ENCODE results near the gene VOPP1. TPM values are rescaled to one million over a fixed set of nuclear protein-coding genes. Genes with fewer than 3 reads are reported as not detected.
A peak's percentile ranks its signal among the peaks of the same experiment; 100 is the strongest.
"Not testable (repeated sequence)": the region's sequence is repeated elsewhere in the genome, so short reads cannot be mapped to it uniquely, and the experiment has no call there.

Gene VOPP1
- total RNA-seq, 1 donor from 2014 or later: 90.6 TPM

DNA sequence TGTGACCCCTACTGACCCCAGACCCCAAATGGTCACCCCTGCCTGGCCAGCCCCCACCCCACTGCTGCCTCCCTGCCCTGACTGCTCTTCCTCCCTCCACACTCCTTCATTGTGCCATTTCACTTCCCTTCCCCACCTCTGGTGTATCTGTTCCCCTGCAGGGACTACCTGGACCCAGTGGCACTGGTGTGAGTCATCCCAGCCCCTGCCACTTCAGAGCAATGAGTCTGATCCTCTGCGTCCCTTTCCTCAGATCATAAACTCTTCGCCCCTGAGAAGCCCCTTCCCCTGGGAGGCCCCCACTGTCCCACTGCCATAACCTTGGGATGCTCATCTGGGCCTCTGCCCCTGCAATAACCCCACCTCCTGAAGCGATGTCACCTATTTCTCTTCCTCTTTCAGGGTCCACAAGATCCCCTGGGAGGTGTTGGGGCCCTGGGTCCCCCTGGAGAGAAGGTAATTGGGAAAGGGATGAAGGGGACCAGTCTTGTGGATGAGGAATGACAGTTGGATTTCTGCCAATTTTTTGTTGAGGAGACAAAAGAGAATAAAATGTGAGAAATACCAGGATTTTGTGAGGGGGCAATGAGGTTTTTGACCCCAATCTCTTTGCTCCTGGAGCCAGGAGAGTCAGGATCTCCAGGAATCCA, 19.1 kb upstream of the VOPP1 start:
- peaks cover 11% of the 10 kb centered on the region for H3K4me1 Mint-ChIP-seq
- H3K9me3 Mint-ChIP-seq: no peaks in the 10 kb centered on the region
- DNase-seq: peak; percentile 54
- H3K36me3 Mint-ChIP-seq (ENCODE audit: low read depth): no peaks in the 10 kb centered on the region
- H3K27ac Mint-ChIP-seq: peak overlapping the region; percentile 74
- no peak overlapping the region for H3K4me3 Mint-ChIP-seq
- intact Hi-C loops (cut with micrococcal nuclease): no loop called here
- H3K27me3 Mint-ChIP-seq: no peaks in the 10 kb centered on the region

- Mint-ChIP-seq H3K27me3 (no peaks in the 10 kb centered on the region), H3K4me3 (no peak overlapping the region)
- intact Hi-C loops (cut with micrococcal nuclease): no loop called here
These were observed 18.4 kb upstream of the VOPP1 start for GRCh38 chr7:55590517-55591281.

DNA sequence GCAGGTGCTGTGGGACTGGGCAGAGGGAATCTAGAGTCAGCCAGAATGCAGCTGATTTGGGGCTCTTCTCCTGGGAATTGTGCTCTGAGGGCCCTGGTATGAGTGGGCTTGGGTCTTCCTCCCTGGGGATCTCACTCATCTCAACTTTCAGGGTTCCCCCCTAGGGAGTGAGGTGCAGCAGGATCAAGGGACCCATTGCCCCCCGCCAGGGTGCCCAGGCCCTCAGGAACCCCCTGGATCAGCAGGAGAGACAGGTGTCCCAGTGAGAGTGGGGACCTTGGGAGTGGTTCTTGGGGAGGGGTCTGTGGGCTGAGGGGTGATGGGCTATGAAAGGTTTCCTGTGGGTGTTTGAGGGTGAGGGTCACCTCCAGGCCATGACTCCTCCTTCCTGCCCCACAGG, 17.6 kb upstream of the VOPP1 start:
- H3K27me3 Mint-ChIP-seq: no peaks in the 10 kb centered on the region
- H3K4me1 Mint-ChIP-seq: peaks cover 13% of the 10 kb centered on the region
- no peak for DNase-seq
- H3K27ac Mint-ChIP-seq: peak overlapping the region; percentile 51
- no peak overlapping the region for H3K4me3 Mint-ChIP-seq
- no peaks in the 10 kb centered on the region for H3K9me3 Mint-ChIP-seq
- intact Hi-C loops (cut with micrococcal nuclease): no loop called here
- no peaks in the 10 kb centered on the region for H3K36me3 Mint-ChIP-seq (ENCODE audit: low read depth)

More at GRCh38 chr7:55590517-55591281, 18.4 kb upstream of the VOPP1 start:
- Mint-ChIP-seq H3K27ac (peak overlapping the region; percentile 49), H3K36me3 (ENCODE audit: low read depth) (no peaks in the 10 kb centered on the region), H3K9me3 (no peaks in the 10 kb centered on the region), H3K4me1 (peaks cover 11% of the 10 kb centered on the region)
- no peak for DNase-seq

DNA sequence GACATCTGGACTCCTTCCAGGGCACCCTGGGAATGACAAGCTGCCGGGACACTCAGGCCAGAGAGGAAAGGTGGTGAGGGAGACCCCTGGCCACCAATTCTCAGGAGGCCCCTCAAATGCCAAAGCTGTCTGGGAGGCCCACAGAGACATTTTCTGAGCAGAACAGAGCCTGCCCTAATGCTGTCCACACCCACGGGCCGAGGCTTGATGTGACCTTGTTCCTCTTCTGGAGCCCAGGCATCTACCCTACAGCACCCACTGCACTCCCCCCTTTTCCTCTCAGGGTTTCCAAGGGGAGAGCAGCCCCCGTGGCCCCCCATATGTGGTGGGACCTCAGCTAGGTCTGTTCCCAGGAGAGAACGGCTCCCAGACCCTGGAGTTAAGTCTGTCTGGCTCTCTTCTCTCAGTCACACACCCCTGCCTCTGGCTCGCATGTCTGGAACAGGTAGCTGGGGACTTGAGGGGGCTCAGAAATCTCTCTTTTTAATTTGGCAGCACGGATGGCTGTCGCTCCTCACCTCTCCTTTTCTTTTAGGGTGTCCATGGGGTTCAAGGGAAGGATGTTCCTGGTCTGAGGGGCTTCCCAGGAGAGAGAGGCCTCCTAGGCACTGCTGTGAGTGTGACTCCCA, 16.8 kb upstream of the VOPP1 start:
- DNase-seq: peak; percentile 54
- no peaks in the 10 kb centered on the region for H3K27me3 Mint-ChIP-seq
- H3K27ac Mint-ChIP-seq: no peak overlapping the region
- intact Hi-C loops (cut with micrococcal nuclease): no loop called here
- H3K9me3 Mint-ChIP-seq: no peaks in the 10 kb centered on the region
- no peaks in the 10 kb centered on the region for H3K36me3 Mint-ChIP-seq (ENCODE audit: low read depth)
- H3K4me3 Mint-ChIP-seq: no peak overlapping the region
- peaks cover 13% of the 10 kb centered on the region for H3K4me1 Mint-ChIP-seq

- Mint-ChIP-seq H3K4me3 (no peak overlapping the region), H3K27me3 (no peaks in the 10 kb centered on the region), H3K36me3 (ENCODE audit: low read depth) (no peaks in the 10 kb centered on the region), H3K4me1 (peaks cover 16% of the 10 kb centered on the region), H3K9me3 (no peaks in the 10 kb centered on the region), H3K27ac (no peak overlapping the region)
- DNase-seq: peak; percentile 55
- intact Hi-C loops (cut with micrococcal nuclease): no loop called here
These were observed 16.0 kb upstream of the VOPP1 start for GRCh38 chr7:55588379-55588699.

DNA sequence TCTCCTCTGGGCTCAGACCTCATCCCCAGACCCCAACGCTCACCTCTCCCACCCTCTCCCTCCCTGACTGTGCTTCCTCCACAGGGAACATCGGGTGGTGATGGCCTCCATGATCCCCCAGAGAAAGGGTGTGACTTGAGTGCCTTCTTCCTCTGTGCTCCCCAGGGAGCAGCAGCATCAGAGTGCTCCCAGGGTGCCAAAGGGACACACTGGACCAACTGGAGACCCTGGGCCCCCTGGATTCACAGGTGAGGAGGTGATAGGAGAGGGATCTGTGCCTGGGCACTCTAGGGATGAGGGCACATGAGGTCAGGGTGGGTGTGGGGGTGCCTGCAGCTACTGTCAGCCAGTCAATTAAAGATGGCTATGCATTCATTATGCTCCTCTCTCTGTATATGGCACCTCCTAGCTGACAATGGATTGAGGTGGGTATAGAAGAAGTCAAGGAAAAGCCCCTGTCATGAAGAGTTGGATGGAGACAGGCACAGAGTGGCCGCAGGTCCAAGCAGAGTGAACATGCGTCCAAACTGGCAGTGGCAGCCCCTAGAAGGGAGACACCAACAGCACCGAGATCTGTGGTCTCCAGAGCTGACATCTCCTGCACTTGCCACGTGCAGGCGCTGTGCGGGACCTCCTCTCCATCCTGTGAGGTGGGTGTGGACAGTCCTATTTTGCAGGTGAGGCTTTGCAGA, 15.5 kb upstream of the VOPP1 start:
- intact Hi-C loops (cut with micrococcal nuclease): no loop called here
- Mint-ChIP-seq H3K36me3 (ENCODE audit: low read depth) (no peaks in the 10 kb centered on the region), H3K4me1 (peaks cover 16% of the 10 kb centered on the region), H3K27me3 (no peaks in the 10 kb centered on the region), H3K9me3 (no peaks in the 10 kb centered on the region), H3K4me3 (no peak overlapping the region), H3K27ac (no peak overlapping the region)
- DNase-seq: peak; percentile 53

DNA sequence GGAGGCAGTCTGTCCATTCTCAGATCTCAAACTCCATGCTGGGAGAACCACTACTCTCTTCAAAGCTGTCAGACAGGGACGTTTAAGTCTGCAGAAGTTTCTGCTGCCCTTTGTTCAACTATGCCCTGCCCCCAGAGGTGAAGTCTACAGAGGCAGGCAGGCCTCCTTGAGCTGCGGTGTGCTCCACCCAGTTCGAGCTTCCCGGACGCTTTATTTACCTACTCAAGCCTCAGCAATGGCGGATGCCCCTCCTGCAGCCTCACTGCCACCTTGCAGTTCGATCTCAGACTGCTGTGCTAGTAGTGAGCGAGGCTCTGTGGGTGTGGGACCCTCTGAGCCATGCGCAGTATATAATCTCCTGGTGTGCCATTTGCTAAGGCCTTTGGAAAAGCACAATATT, 10.4 kb upstream of the VOPP1 start:
- H3K9me3 Mint-ChIP-seq; H3K36me3 Mint-ChIP-seq (ENCODE audit: low read depth); H3K27me3 Mint-ChIP-seq; intact Hi-C loops (cut with micrococcal nuclease): not testable (repeated sequence)
- peak; percentile 76 for DNase-seq
- peaks cover 24% of the 10 kb centered on the region for H3K4me1 Mint-ChIP-seq
- peak overlapping the region; percentile 20 for H3K4me3 Mint-ChIP-seq
- H3K27ac Mint-ChIP-seq: peak overlapping the region; percentile 52

- H3K4me1 Mint-ChIP-seq: peaks cover 35% of the 10 kb centered on the region
- H3K36me3 Mint-ChIP-seq (ENCODE audit: low read depth): no peaks in the 10 kb centered on the region
- intact Hi-C loops (cut with micrococcal nuclease): loop anchor here (10.0 kb wide), 1 partner anchor 378 kb away; the partner anchor contains the start of gene MRPS17
- no peak for DNase-seq
- no peaks in the 10 kb centered on the region for H3K9me3 Mint-ChIP-seq
- H3K4me3 Mint-ChIP-seq: no peak overlapping the region
- H3K27me3 Mint-ChIP-seq: no peaks in the 10 kb centered on the region
- no peak overlapping the region for H3K27ac Mint-ChIP-seq
These were observed 4.5 kb upstream of the VOPP1 start for GRCh38 chr7:55576753-55577152.

DNA sequence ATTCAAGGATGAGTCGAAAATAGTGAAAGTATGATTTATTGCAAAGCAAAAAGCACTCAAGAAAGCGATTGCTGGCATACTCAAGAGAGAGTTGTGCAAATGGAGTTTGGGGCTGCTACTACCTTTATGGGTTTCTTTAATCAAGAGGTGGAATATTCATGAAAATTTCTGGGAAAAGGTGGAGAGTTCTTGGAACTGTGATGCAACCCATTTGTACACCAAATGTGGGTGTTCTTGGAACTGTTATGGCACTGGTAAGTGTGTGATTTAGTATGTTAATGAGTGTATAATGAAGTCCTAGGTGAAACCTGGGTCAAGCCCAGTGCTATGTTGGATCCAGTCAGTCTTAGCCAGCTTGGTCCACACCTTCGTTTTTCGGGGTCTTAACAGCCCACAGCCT, 3.4 kb upstream of the VOPP1 start:
- H3K9me3 Mint-ChIP-seq: no peaks in the 10 kb centered on the region
- no peak overlapping the region for H3K27ac Mint-ChIP-seq
- no peaks in the 10 kb centered on the region for H3K27me3 Mint-ChIP-seq
- H3K4me3 Mint-ChIP-seq: no peak overlapping the region
- peaks cover 37% of the 10 kb centered on the region for H3K4me1 Mint-ChIP-seq
- intact Hi-C loops (cut with micrococcal nuclease): loop anchor here (10.0 kb wide), 1 partner anchor 379 kb away; the partner anchor contains the start of gene MRPS17
- peaks cover 4% of the 10 kb centered on the region for H3K36me3 Mint-ChIP-seq (ENCODE audit: low read depth)
- DNase-seq: peak; percentile 58

- H3K9me3 Mint-ChIP-seq: no peaks in the 10 kb centered on the region
- no peaks in the 10 kb centered on the region for H3K27me3 Mint-ChIP-seq
- intact Hi-C loops (cut with micrococcal nuclease): loop anchor here (10.0 kb wide), 1 partner anchor 380 kb away; the partner anchor contains the start of gene MRPS17
- peaks cover 41% of the 10 kb centered on the region for H3K4me1 Mint-ChIP-seq
- no peak for DNase-seq
- H3K36me3 Mint-ChIP-seq (ENCODE audit: low read depth): peaks cover 8% of the 10 kb centered on the region
- H3K27ac Mint-ChIP-seq: no peak overlapping the region
- no peak overlapping the region for H3K4me3 Mint-ChIP-seq
These were observed 2.8 kb upstream of the VOPP1 start for GRCh38 chr7:55575098-55575497.

- no peaks in the 10 kb centered on the region for H3K27me3 Mint-ChIP-seq
- H3K9me3 Mint-ChIP-seq: no peaks in the 10 kb centered on the region
- H3K4me3 Mint-ChIP-seq: peak overlapping the region; percentile 87
- H3K4me1 Mint-ChIP-seq: peaks cover 48% of the 10 kb centered on the region
- intact Hi-C loops (cut with micrococcal nuclease): loop anchor here (5.0 to 10.0 kb wide), 3 partner anchors 381 to 533 kb away; partner anchors contain the start of genes CCT6A, CHCHD2, MRPS17 and PSPH
- H3K27ac Mint-ChIP-seq: peak overlapping the region; percentile 92
- H3K36me3 Mint-ChIP-seq (ENCODE audit: low read depth): peaks cover 8% of the 10 kb centered on the region
- DNase-seq: peak; percentile 84
These were observed 1.9 kb upstream of the VOPP1 start for GRCh38 chr7:55574051-55574717.

DNA sequence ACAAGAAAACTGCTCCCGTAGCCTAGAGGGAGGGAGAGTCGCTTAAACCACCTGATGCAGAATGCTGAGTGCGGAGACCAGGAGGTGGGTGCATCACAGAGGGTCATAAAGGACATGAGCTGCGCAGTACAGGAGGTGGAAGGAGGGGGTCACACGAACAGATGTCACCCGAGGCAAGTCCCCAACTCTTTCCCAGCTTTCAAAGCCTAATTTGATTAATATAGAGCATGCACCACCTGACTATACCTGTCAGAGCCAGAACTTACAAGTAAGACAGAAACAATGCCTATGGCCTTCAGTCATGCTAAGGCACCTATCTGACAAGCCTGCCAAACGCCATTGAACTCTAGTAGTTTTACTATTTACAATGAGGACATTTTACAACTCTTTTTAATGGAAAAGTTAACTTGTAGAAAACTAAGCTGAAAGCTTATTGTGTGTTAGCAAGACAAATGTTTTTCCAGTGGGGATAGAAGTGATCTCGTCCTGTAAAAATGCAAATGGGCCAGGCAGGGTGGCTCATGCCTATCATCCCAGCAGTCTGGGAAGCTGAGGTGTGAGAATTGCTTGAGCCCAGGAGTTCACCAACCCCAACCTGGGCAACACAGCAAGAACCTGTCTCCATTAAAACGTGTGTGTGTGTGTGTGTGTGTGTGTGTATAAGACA, 1.1 kb upstream of the VOPP1 start:
- DNase-seq: no peak
- Mint-ChIP-seq H3K4me3 (peak overlapping the region; percentile 87), H3K27me3 (no peaks in the 10 kb centered on the region)

More for the DNA sequence above, 1.1 kb upstream of the VOPP1 start:
- Mint-ChIP-seq H3K9me3 (no peaks in the 10 kb centered on the region), H3K4me1 (peaks cover 56% of the 10 kb centered on the region), H3K27ac (peak overlapping the region; percentile 92), H3K36me3 (ENCODE audit: low read depth) (peaks cover 11% of the 10 kb centered on the region)
- intact Hi-C loops (cut with micrococcal nuclease): loop anchor here (2.0 to 10.0 kb wide), 4 partner anchors 19 to 534 kb away; partner anchors contain the start of genes CCT6A, CHCHD2, MRPS17 and PSPH
